GM18520 (cell line): Measurements from ENCODE around the gene ADARB1.

ENCODE experiments used
- ATAC-seq: cut with Tn5 transposase; IDR thresholded peaks from one replicate; pipeline ENCODE4 v1.9.1; 2021; ENCODE audit not compliant: unreplicated experiment

Gene ADARB1

GRCh38 chr21:45037986-45038385, 36.4 kb upstream of the ADARB1 start:
- ATAC-seq = no peak

DNA sequence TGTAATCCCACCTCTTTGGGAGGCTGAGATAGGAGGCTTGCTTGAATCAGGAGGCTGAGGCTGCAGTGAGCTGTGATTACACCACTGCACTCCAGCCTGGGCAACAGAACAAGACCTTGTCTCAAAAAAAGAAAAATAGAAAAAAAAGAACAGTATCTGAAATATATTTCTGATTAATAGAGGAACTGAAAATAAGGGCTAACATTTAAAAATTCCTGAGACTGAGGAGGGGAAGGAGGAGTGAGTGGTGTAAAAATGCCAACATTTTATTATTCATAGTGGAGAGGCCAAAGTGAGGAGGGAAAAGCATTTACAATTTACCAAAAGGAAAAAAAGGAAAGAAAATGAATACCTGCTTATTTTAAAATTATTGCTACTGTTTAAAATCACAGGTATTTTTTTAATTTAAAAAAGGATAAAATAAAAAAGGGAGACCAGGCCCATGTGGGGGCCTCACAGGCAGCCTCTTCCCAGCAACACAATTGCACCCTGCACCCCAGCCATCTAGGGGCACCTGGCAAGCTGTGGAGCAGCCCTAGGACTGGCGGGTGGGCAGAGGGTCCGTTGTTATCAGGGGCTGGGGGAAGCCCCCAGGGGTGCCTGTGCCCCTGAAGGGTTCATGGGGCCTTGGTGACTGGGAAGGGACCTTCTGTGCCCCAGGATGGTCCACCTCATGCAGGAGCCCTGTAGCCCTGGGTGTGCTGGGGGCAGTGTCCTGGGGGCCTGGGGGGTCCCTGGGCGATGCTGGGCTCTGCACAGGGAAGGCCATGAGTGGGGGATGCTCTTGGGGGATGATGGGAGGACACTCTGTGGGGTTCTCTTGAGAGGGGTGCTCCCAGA, 34.8 kb upstream of the ADARB1 start:
- no peak for ATAC-seq

DNA sequence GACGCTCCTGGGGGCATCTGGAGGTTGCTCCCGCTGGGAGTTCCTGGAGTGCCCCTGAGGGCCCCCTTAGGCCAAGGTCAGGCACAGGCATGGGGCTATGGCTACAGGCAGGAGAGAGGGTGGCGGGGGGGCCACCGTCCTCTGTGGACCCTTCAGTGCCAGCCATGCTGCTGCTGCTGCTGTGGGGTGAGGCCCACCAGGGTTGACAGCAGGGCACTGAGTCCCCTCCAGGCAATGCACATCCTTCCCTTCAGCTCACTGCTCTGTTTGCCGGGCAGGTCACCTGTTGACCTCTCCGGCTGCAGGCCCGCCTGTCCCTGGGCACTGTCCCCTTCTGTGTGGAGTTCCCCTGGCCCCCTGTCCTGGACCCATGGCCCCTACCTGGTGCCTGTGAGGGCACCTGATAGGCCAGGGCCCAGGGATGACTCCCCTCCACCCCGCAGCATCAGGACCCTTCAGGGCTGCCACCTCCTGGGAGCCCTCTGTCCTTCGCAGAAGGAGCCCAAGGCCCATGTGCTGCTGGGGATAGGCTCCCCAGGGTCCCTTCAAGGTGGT, 34.1 kb upstream of the ADARB1 start:
- ATAC-seq = no peak

DNA sequence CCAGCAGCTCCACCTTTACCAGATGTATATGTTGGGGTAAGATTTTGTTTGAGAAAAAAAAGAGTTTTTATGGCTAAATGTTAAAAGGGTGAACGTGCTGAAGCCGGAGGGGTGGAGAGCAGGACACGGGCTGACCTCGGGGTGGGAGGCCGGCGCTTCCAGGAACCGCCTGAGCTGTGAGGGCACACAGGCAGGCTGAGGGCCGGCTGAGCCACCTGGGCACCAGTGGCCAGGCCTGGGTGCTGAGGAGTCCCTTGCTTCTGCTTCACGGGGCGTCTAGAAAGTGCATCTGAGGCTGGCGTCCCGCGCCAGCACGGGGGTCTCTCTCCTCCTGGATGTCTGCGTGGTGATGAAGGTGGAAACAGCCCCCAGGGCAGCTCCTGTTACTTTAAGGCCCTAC, 33.6 kb upstream of the ADARB1 start:
- ATAC-seq = no peak

DNA sequence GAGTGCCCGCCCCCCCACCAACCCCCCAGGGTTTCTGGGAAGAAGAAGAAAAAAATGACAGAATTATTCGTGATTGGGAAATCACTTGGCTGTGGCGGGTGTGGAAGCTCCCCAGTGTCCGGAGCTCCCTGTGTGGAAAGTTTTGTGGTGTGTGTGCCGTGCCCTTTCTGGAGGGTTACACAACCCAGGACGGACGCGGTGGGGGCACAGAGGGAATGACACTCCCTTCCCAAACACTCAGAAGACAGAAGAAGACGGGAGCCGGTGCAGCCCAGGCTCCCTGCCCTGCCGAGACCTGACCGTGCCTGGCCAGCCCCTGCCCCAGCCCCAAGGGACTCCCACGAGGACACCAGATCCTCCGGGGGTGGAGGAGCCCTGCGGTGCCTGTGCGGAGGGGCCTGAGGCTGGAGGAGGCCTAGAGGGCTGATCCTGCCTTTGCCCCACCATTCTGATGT, 33.0 kb upstream of the ADARB1 start:
- no peak for ATAC-seq

DNA sequence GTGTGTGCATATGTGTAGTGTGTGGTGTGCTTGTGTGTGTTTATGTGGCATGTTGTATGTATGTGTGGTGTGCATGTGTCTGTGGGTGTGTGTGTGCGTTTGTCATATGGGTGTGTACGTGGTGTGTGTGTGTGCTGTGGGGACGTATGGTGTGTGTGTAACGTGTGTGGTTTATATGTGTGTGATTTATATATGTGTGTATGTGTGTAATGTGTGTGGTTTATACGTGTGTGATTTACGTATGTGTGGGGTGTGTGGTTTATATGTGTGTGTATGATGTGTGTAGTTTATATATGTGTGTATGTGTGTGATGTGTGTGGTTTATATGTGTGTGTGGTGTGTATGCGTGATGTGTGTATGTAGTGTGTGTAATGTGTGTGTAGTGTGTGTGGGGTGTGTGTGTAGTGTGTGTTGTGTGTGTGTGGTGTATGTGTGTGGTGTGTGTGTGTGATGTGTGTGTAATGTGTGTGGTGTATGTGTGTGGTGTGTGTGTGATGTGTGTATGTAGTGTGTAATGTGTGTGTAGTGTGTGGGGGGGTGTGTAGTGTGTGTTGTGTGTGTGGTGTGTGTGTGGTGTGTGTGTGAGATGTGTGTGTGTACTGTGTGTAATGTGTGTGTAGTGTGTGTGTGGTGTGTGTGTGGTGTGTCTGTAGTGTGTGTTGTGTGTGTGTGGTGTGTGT, 32.3 kb upstream of the ADARB1 start:
- ATAC-seq = no peak

GRCh38 chr21:45042664-45043161, 31.7 kb upstream of the ADARB1 start:
- ATAC-seq = no peak

DNA sequence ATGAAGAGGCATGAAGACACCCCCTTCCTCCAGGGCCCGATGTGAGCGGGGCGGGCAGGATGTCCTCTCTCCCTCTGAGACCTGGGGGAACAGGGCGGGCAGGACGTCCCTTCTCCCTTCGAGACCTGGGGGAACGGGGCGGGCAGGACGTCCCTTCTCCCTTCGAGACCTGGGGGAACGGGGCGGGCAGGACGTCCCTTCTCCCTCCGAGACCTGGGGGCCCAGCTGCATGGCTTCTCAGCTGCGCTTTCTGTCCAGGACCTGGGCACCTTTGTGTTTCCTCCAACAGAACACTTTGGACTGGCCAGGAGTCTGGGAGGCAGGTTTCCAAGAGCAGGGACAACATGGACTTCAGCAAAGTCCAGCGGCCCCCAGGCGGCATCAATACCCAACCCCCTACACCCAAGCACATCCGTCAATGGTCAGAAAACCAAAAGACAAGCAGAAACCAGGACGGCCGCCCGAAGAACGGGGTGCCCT, 30.8 kb upstream of the ADARB1 start:
- ATAC-seq = no peak

DNA sequence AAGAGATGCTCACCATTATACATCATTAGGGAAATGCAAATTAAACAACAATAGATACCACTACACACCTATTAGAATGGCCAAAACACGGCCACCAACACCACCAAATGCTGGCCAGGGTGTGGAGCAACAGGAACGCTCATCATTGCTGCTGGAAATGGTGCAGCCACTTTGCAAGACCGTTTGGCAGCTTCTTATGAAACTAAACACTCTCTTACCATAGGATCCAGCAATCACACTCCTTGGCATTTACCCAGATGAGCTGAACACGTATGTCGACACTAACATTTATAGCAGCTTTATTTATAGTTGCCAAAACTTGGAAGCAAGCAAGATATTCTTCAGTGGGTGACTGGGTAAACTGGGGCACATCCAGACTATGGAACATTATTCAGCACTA, 28.9 kb upstream of the ADARB1 start:
- ATAC-seq = no peak

- ATAC-seq = no peak
Observed at GRCh38 chr21:45047257-45047656, 27.1 kb upstream of the ADARB1 start.

- ATAC-seq = no peak
Observed at GRCh38 chr21:45048026-45048698, 26.2 kb upstream of the ADARB1 start.

DNA sequence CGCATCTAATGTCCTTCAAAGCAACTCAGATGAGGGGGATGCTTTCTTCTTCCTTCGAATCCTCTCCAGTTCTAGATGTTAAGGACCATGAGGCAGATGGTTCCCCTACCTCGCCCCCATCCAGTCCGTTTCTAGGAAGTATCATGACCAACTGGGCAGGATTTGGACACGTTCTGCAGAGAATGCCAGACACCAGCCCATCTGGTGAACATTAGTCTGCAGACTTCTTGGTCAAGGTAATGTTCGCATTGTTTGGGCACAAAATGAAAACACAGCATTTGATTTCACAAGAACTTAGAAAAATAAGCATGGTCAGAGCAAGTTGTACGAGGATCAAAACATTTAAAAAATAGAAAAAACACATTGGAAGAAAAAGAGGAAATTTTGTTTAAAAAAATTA, 25.4 kb upstream of the ADARB1 start:
- no peak for ATAC-seq

GRCh38 chr21:45049714-45050344, 24.6 kb upstream of the ADARB1 start:
- no peak for ATAC-seq

DNA sequence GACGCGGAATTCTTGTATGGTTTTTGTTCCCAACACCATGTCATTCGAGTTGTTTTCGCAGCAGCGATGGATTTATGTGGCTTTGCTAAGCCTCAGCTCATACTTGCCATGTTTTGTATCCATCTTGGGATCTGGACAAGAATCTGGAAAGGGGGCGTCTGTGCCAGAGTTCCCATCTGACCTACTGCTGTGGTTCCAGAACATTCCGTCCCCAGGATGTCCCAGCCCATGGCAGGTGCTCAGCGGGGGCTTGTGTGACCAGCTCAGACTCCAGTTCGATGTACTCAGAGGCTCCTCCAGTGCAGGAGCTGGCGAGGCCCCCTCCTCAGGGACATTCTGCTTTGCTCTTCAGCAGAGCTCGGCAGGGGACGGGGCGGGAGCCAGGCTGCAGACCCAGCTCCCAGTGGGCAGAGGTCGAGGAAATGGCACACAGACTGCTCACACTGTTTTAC, 24.0 kb upstream of the ADARB1 start:
- ATAC-seq = no peak

DNA sequence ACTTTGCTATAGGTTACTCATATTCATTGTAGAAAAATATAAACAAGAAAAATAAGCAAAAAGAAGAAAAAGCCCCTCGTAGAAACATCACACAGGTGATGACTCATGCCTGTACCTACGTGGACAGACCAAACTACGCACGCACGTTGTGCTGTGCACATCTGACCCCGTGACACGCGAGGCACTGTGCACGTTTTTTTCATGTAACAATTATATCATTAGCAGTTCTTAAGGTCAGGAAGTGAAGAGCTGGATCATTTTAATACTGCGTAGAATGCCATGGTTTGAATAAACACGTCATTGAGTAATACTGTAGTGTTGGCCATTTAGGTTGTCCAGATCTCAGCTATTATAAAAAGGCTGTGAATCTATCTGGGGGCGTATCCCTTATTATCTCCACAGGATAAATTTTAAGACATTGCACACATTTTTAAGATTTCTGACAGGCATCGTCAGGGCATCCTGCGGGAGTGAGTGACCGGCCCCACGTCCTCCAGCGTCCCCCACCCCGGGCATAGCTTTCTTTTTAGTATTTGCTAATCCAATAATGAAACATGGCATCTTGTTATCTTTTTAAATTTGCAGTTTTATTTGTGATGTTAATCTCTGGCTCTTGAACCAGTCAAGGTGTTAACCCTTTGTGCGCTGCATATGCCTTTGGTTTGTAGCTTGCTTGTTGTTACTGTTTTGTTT, 23.4 kb upstream of the ADARB1 start:
- no peak for ATAC-seq

- ATAC-seq = no peak
Observed at GRCh38 chr21:45051580-45052434, 22.6 kb upstream of the ADARB1 start.

GRCh38 chr21:45052960-45053359, 21.4 kb upstream of the ADARB1 start:
- ATAC-seq = no peak

- no peak for ATAC-seq
Observed at GRCh38 chr21:45053561-45054226, 20.7 kb upstream of the ADARB1 start.
